SK-N-SH (cell line): Measurements from ENCODE around the gene ANKRD12. TPM values are rescaled to one million over a fixed set of nuclear protein-coding genes. Genes with fewer than 3 reads are reported as not detected.

Experiments
- CTCF ChIA-PET: fragments of 300-600, 350-600 bp; formaldehyde crosslinking; extraction: SDS; loops from one replicate; lab custom pipeline; 2021; lab: Yijun Ruan, JAX
- POLR2A ChIA-PET: fragments of 350-600 bp; sonication (Branson Sonifier 250); formaldehyde crosslinking; extraction: SDS; loops from one replicate; lab custom pipeline; 2020; ENCODE audit warnings: antibody characterized with exemption, inconsistent platforms; lab: Yijun Ruan, JAX
- DNase-seq: peaks from one replicate; pipeline ENCODE4 v3.0.0; 2012
- H2AFZ ChIP-seq: fragments of 200-600 bp; sonication (generic); 2 replicates; pipeline ENCODE4 v1.8.1; 2016; ENCODE audit warnings: antibody characterized with exemption, mild to moderate bottlenecking, low read depth
- H3F3A ChIP-seq: fragments of 200-600 bp; sonication (generic); replicated peaks from 2 replicates; pipeline ENCODE3; 2016; ENCODE audit warnings: antibody characterized with exemption, mild to moderate bottlenecking; ENCODE audit not compliant: insufficient read depth
- H3K27ac ChIP-seq, 2 experiments: fragments of 200-500 bp in 1 of 2; fragments of 200-600 bp in 1 of 2; sonication (Bioruptor generic) in 1 of 2; sonication (generic), shearing (Covaris generic) in 1 of 2; 2 replicates each; pipeline versions ENCODE4 v1.5.1 to v1.6.1; 2014 to 2016; ENCODE audit warnings: low read depth in 2 of 2, inconsistent platforms in 1 of 2, low read length in 1 of 2, mild to moderate bottlenecking in 1 of 2, mixed read lengths in 1 of 2
- H3K27me3 ChIP-seq: fragments of 200-600 bp; sonication (generic), shearing (Covaris generic); 2 replicates; pipeline ENCODE4 v1.6.1; 2016; ENCODE audit warnings: mixed run types; ENCODE audit not compliant: insufficient read depth
- H3K36me3 ChIP-seq, 2 experiments: fragments of 200-500 bp in 1 of 2; fragments of 200-600 bp in 1 of 2; sonication (Bioruptor generic) in 1 of 2; sonication (generic) in 1 of 2; replicated peaks in 1 of 2; 2 replicates each; pipeline versions ENCODE3 to v1.5.1; 2014 to 2016; ENCODE audit warnings: low read length in 1 of 2, mild to moderate bottlenecking in 1 of 2; ENCODE audit not compliant: insufficient read depth in 2 of 2, control insufficient read depth in 1 of 2
- H3K4me1 ChIP-seq, 2 experiments: fragments of 200-500 bp in 1 of 2; fragments of 200-600 bp in 1 of 2; sonication (Bioruptor generic) in 1 of 2; sonication (generic), shearing (Covaris generic) in 1 of 2; 2 replicates each; pipeline versions ENCODE4 v1.5.1 to v1.6.1; 2014 to 2016; ENCODE audit warnings: low read depth in 1 of 2, low read length in 1 of 2, mixed run types in 1 of 2; ENCODE audit not compliant: insufficient read depth in 2 of 2, control insufficient read depth in 1 of 2
- H3K4me2 ChIP-seq: fragments of 200-600 bp; sonication (generic), shearing (Covaris generic); 2 replicates; pipeline ENCODE4 v1.6.1; 2017; ENCODE audit warnings: mixed run types
- H3K4me3 ChIP-seq, 2 experiments: fragments of 200-500 bp in 1 of 2; fragments of 200-600 bp in 1 of 2; sonication (Bioruptor generic) in 1 of 2; sonication (generic), shearing (Covaris generic) in 1 of 2; 2 replicates each; pipeline versions ENCODE4 v1.5.1 to v1.8.1; 2014 to 2016; ENCODE audit warnings: low read depth in 2 of 2, inconsistent platforms in 1 of 2, low read length in 1 of 2, mild to moderate bottlenecking in 1 of 2, mixed read lengths in 1 of 2, moderate library complexity in 1 of 2
- H3K79me2 ChIP-seq: fragments of 200-600 bp; sonication (generic); 2 replicates; pipeline ENCODE4 v1.8.1; 2017; ENCODE audit warnings: mild to moderate bottlenecking; ENCODE audit not compliant: insufficient read depth
- H3K9ac ChIP-seq: fragments of 200-600 bp; sonication (generic); 2 replicates; pipeline ENCODE4 v1.6.1; 2017; ENCODE audit warnings: mixed run types
- H3K9me2 ChIP-seq: fragments of 200-600 bp; sonication (generic); 2 replicates; pipeline ENCODE4 v1.6.1; 2017; ENCODE audit warnings: mixed run types
- H3K9me3 ChIP-seq: fragments of 200-600 bp; sonication (generic); 2 replicates; pipeline ENCODE4 v1.6.1; 2017; ENCODE audit warnings: mixed run types, mild to moderate bottlenecking, moderate library complexity
- H4K20me1 ChIP-seq: fragments of 200-600 bp; sonication (generic); 2 replicates; pipeline ENCODE4 v1.6.1; 2017; ENCODE audit warnings: mild to moderate bottlenecking, mixed run types; ENCODE audit not compliant: insufficient read depth
- ELF1 ChIP-seq: IDR thresholded peaks from 2 replicates; pipeline ENCODE4 v1.4.0; 2012
- EP300 ChIP-seq, 2 experiments: IDR thresholded peaks; 2 replicates each; pipeline versions ENCODE4 v1.4.0 to v1.6.1; 2012; ENCODE audit warnings: borderline replicate concordance in 1 of 2, low read depth in 1 of 2, low read length in 1 of 2
- EZH2phosphoT487 ChIP-seq: fragments of 200-600 bp; sonication (generic); IDR thresholded peaks from 2 replicates; pipeline ENCODE4 v1.6.1; 2017; ENCODE audit warnings: low read depth, mixed run types, mild to moderate bottlenecking, antibody characterized with exemption, moderate library complexity, borderline replicate concordance
- FOSL2 ChIP-seq: IDR thresholded peaks from 2 replicates; pipeline ENCODE4 v1.4.0; 2012; ENCODE audit warnings: low read depth, mild to moderate bottlenecking, moderate library complexity, borderline replicate concordance
- FOXM1 ChIP-seq: IDR thresholded peaks from 2 replicates; pipeline ENCODE4 v1.4.0; 2012; ENCODE audit warnings: low read depth, mild to moderate bottlenecking
- GABPA ChIP-seq: IDR thresholded peaks from 2 replicates; pipeline ENCODE4 v1.4.0; 2012; ENCODE audit warnings: low read depth, mild to moderate bottlenecking
- JUND ChIP-seq: IDR thresholded peaks from 2 replicates; pipeline ENCODE4 v1.4.0; 2012
- MXI1 ChIP-seq: IDR thresholded peaks from 2 replicates; pipeline ENCODE4 v1.6.1; 2012; ENCODE audit warnings: mild to moderate bottlenecking, low read depth, low read length, improper control_type of control experiment
- NFIC ChIP-seq: IDR thresholded peaks from 2 replicates; pipeline ENCODE4 v1.4.0; 2012; ENCODE audit warnings: borderline replicate concordance
- PBX3 ChIP-seq: IDR thresholded peaks from 2 replicates; pipeline ENCODE4; 2012
- REST ChIP-seq: IDR thresholded peaks from 2 replicates; pipeline ENCODE4 v1.6.1; 2012; ENCODE audit warnings: mild to moderate bottlenecking, low read depth, low read length, moderate library complexity
- SIN3A ChIP-seq: IDR thresholded peaks from 2 replicates; pipeline ENCODE4 v1.6.1; 2012; ENCODE audit warnings: low read depth, mild to moderate bottlenecking, low read length, moderate library complexity, borderline replicate concordance
- SMC3 ChIP-seq: IDR thresholded peaks from 2 replicates; pipeline ENCODE4 v1.6.1; 2012; ENCODE audit warnings: low read depth, low read length, improper control_type of control experiment
- USF1 ChIP-seq: IDR thresholded peaks from 2 replicates; pipeline ENCODE4 v1.4.0; 2012; ENCODE audit warnings: low read depth, borderline replicate concordance
- ZBTB33 ChIP-seq: IDR thresholded peaks from 2 replicates; pipeline ENCODE4 v1.4.0; 2012; ENCODE audit warnings: low read depth, borderline replicate concordance
- whole genome bisulfite sequencing: methylation state at CpG from one replicate; pipeline ENCODE4 v1.1.6; 2017; ENCODE audit warnings: low lambda C conversion rate; 5-methylcytosine and 5-hydroxymethylcytosine counted together
- polyA plus RNA-seq, 3 experiments: library from polyadenylated mRNA; depleted of rRNA; stranded (reverse); fragments of >200 nt; gene quantifications; 2 replicates each; pipeline ENCODE4 v1.2.3, GENCODE V29; 2012
- TF ChIP-seq, protein P1 (sequence below): fragments of 150-350 bp; IDR thresholded peaks from 2 replicates; pipeline ENCODE4 v1.6.1; 2016; ENCODE audit warnings: mild to moderate bottlenecking, low read depth, low read length
- TF ChIP-seq, protein P2 (sequence below): IDR thresholded peaks from 2 replicates; pipeline ENCODE4 v1.4.0; 2012; ENCODE audit warnings: low read depth
- TF ChIP-seq, protein P3 (sequence below): fragments of 150-350 bp; IDR thresholded peaks from 2 replicates; pipeline ENCODE4 v1.6.1; 2017; ENCODE audit warnings: antibody characterized with exemption, low read length, low read depth, borderline replicate concordance

The ANKRD12 gene
- polyA plus RNA-seq, 1 of the 3 experiments (the other 2 are of a cell fraction): 1.3 TPM

DNA sequence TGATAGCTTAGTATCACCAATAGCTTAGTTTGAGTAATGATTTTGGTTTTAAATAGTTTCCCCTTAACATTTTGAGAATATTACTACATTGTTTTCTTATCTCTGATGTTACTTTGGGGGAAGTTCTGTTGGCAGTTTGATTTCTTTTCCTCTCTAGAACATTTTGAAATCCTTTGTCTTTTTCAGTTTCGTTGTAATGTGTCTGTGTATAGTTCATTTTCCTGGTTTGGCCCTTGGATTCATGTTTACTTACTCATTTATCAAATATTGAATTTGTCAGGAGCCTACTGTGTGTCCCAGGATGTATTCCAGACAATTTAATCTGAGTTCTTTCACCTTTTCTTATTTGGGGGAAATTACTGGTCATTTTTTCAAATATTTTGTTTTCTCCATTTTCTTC is 16.7 kb downstream of the ANKRD12 start:
- H3K27ac ChIP-seq: no peak overlapping the region
- no peak overlapping the region for H2AFZ ChIP-seq
- H3K79me2 ChIP-seq: peaks cover 98% of the 10 kb centered on the region
- no peak for TF ChIP-seq NFIC
- TF ChIP-seq ZBTB33: no peak
- TF ChIP-seq GABPA: no peak
- TF ChIP-seq SMC3: no peak
- no peak for TF ChIP-seq EP300 (IDR thresholded peaks at IDR 0.05; ENCODE audit: borderline replicate concordance in 1 of 2, low read depth in 1 of 2, low read length in 1 of 2)
- no peak for TF ChIP-seq REST
- TF ChIP-seq, protein P1, sequence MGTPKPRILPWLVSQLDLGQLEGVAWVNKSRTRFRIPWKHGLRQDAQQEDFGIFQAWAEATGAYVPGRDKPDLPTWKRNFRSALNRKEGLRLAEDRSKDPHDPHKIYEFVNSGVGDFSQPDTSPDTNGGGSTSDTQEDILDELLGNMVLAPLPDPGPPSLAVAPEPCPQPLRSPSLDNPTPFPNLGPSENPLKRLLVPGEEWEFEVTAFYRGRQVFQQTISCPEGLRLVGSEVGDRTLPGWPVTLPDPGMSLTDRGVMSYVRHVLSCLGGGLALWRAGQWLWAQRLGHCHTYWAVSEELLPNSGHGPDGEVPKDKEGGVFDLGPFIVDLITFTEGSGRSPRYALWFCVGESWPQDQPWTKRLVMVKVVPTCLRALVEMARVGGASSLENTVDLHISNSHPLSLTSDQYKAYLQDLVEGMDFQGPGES: no peak
- TF ChIP-seq MXI1: no peak
- TF ChIP-seq, protein P2, sequence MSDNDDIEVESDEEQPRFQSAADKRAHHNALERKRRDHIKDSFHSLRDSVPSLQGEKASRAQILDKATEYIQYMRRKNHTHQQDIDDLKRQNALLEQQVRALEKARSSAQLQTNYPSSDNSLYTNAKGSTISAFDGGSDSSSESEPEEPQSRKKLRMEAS: no peak
- no peak for TF ChIP-seq FOSL2
- no peak for TF ChIP-seq JUND
- TF ChIP-seq EZH2phosphoT487: no peak
- TF ChIP-seq PBX3: no peak
- TF ChIP-seq, protein P3, sequence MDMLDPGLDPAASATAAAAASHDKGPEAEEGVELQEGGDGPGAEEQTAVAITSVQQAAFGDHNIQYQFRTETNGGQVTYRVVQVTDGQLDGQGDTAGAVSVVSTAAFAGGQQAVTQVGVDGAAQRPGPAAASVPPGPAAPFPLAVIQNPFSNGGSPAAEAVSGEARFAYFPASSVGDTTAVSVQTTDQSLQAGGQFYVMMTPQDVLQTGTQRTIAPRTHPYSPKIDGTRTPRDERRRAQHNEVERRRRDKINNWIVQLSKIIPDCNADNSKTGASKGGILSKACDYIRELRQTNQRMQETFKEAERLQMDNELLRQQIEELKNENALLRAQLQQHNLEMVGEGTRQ: no peak
- TF ChIP-seq FOXM1: no peak
- TF ChIP-seq ELF1: no peak
- TF ChIP-seq USF1: no peak
- TF ChIP-seq SIN3A: no peak
- TF ChIP-seq, all 33 proteins: peak for 0
- H3K4me2 ChIP-seq: no peak overlapping the region
- no peak for DNase-seq
- CTCF ChIA-PET: interaction anchor here (0.6 kb wide), 1 partner anchor 80 kb away, joined by 3 read pairs; no protein-coding TSS in a partner anchor
- no peaks in the 10 kb centered on the region for H3K9me2 ChIP-seq
- H3F3A ChIP-seq: no peaks in the 10 kb centered on the region
- no peaks in the 10 kb centered on the region for H3K9me3 ChIP-seq
- peaks cover 0 to 7% of the 10 kb centered on the region in 2 experiments for H3K36me3 ChIP-seq
- 92% methylated on average over 1 of the region's 1 CpG for WGBS
- POLR2A ChIA-PET: no interaction called here
- no peaks in the 10 kb centered on the region for H3K27me3 ChIP-seq
- H4K20me1 ChIP-seq: peaks cover 84% of the 10 kb centered on the region
- H3K4me3 ChIP-seq: no peak overlapping the region
- H3K9ac ChIP-seq: no peak overlapping the region
- no peaks in the 10 kb centered on the region; a peak in 1 of 4 replicates for H3K4me1 ChIP-seq
